Measurements from ENCODE around the gene STXBP1.

DNA sequence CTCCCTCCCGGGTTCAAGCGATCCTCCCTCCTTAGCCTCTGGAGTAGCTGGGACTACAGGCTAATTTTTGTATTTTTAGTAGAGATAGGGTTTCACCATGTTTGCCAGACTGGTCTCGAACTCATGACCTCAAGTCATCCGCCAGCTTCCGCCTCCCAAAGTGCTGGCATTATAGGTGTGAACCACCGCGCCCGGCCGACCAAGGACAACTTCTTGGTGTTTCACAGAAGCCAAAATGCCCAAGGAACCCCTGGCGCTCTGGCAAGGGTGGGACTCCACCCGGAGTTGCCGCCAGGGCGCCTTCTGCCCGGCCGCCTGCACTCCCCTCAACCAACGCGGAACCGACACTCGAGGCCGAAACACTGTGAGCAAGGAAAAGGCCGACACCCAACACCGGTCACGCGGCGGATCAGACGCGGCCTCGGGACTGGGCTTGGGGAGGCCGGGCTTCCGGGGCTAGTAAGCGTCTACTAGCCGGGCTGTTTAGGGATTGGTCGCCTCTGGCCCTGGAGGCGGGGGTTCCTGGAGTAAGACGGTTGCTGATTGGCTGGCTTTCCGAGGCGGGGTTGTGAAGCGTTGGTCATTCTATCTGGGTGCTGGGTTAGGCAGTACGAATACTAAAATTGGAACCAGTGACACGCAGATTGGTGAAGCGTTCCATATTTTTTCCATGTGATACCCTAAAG is 87.1 kb downstream of the STXBP1 start:
- TF ChIP-seq, protein P1, sequence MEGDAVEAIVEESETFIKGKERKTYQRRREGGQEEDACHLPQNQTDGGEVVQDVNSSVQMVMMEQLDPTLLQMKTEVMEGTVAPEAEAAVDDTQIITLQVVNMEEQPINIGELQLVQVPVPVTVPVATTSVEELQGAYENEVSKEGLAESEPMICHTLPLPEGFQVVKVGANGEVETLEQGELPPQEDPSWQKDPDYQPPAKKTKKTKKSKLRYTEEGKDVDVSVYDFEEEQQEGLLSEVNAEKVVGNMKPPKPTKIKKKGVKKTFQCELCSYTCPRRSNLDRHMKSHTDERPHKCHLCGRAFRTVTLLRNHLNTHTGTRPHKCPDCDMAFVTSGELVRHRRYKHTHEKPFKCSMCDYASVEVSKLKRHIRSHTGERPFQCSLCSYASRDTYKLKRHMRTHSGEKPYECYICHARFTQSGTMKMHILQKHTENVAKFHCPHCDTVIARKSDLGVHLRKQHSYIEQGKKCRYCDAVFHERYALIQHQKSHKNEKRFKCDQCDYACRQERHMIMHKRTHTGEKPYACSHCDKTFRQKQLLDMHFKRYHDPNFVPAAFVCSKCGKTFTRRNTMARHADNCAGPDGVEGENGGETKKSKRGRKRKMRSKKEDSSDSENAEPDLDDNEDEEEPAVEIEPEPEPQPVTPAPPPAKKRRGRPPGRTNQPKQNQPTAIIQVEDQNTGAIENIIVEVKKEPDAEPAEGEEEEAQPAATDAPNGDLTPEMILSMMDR (IDR thresholded peaks at IDR 0.05): peak in 3 of 6 experiments; percentile 26 to 41 (median 32)
- peak in 3 of 4 donors; percentile 17 to 53 (median 41) for TF ChIP-seq POLR2A (IDR thresholded peaks at IDR 0.05)

All from esophagus squamous epithelium (tissue), 4 donors.